H9 (cell line): ENCODE results near the gene MYO10. TPM values are rescaled to one million over a fixed set of nuclear protein-coding genes. Genes with fewer than 3 reads are reported as not detected.

ENCODE experiments used
- DNase-seq: peaks from one replicate; pipeline ENCODE4 v3.0.0-alpha.2; 2017
- H2AFZ ChIP-seq: one replicate; pipeline ENCODE4 v1.6.1; 2013; ENCODE audit warnings: mild to moderate bottlenecking, low read length, control low read depth, moderate library complexity
- H2AK5ac ChIP-seq: 2 replicates; pipeline ENCODE4 v1.6.1; 2013; ENCODE audit warnings: low read length, control low read depth, mixed read lengths; ENCODE audit not compliant: insufficient read length
- H2BK120ac ChIP-seq: one replicate; pipeline ENCODE4 v1.6.1; 2013; ENCODE audit warnings: low read depth, mild to moderate bottlenecking, low read length, control low read depth, inconsistent platforms; ENCODE audit not compliant: poor library complexity, severe bottlenecking
- H2BK12ac ChIP-seq: 2 replicates; pipeline ENCODE4 v1.6.1; 2013; ENCODE audit warnings: low read length, control low read depth, mixed read lengths, low read depth; ENCODE audit not compliant: insufficient read length
- H2BK15ac ChIP-seq: 2 replicates; pipeline ENCODE4 v1.6.1; 2013; ENCODE audit warnings: low read depth, low read length, control low read depth
- H2BK20ac ChIP-seq: one replicate; pipeline ENCODE4 v1.6.1; 2013; ENCODE audit warnings: low read depth, mild to moderate bottlenecking, low read length, control low read depth, inconsistent platforms; ENCODE audit not compliant: poor library complexity, severe bottlenecking
- H2BK5ac ChIP-seq: 2 replicates; pipeline ENCODE4 v1.6.1; 2013; ENCODE audit warnings: low read length, control low read depth, mixed read lengths; ENCODE audit not compliant: insufficient read length
- H3K14ac ChIP-seq: 2 replicates; pipeline ENCODE4 v1.6.1; 2013; ENCODE audit warnings: low read length, control low read depth; ENCODE audit not compliant: insufficient read depth
- H3K18ac ChIP-seq: 2 replicates; pipeline ENCODE4 v1.6.1; 2013; ENCODE audit warnings: low read depth, mild to moderate bottlenecking, mixed read lengths, low read length, control low read depth; ENCODE audit not compliant: insufficient read length
- H3K23ac ChIP-seq: 2 replicates; pipeline ENCODE4 v1.6.1; 2013; ENCODE audit warnings: low read length, control low read depth, mixed read lengths, low read depth; ENCODE audit not compliant: insufficient read length
- H3K23me2 ChIP-seq: 2 replicates; pipeline ENCODE4 v1.6.1; 2013; ENCODE audit warnings: low read depth, mild to moderate bottlenecking, mixed read lengths, low read length, control low read depth; ENCODE audit not compliant: insufficient read length, poor library complexity, severe bottlenecking
- H3K27ac ChIP-seq: 2 replicates; pipeline ENCODE4 v1.5.1; 2013; ENCODE audit warnings: low read length, control low read depth, mixed read lengths, low read depth; ENCODE audit not compliant: insufficient read length
- H3K27me3 ChIP-seq: 2 replicates; pipeline ENCODE4 v1.6.1; 2013; ENCODE audit warnings: low read length, control low read depth, inconsistent platforms; ENCODE audit not compliant: insufficient read depth
- H3K4ac ChIP-seq: 2 replicates; pipeline ENCODE4 v1.6.1; 2013; ENCODE audit warnings: low read depth, mild to moderate bottlenecking, control low read depth, inconsistent platforms, low read length, moderate library complexity
- H3K4me1 ChIP-seq: 2 replicates; pipeline ENCODE4 v1.6.1; 2013; ENCODE audit warnings: low read length, control low read depth, inconsistent platforms; ENCODE audit not compliant: insufficient read depth
- H3K4me2 ChIP-seq: 2 replicates; pipeline ENCODE4 v1.6.1; 2013; ENCODE audit warnings: low read length, control low read depth, mixed read lengths; ENCODE audit not compliant: insufficient read length, insufficient read depth
- H3K56ac ChIP-seq: 2 replicates; pipeline ENCODE4 v1.6.1; 2013; ENCODE audit warnings: low read depth, mild to moderate bottlenecking, mixed read lengths, low read length, control low read depth; ENCODE audit not compliant: insufficient read length
- H3K79me1 ChIP-seq: 2 replicates; pipeline ENCODE4 v1.6.1; 2013; ENCODE audit warnings: low read depth, mild to moderate bottlenecking, moderate library complexity, low read length, control low read depth, inconsistent platforms; ENCODE audit not compliant: insufficient read depth, poor library complexity, severe bottlenecking
- H3K79me2 ChIP-seq: 2 replicates; pipeline ENCODE4 v1.6.1; 2013; ENCODE audit warnings: low read length, control low read depth, inconsistent platforms; ENCODE audit not compliant: insufficient read depth
- H3K9ac ChIP-seq: 2 replicates; pipeline ENCODE4 v1.6.1; 2013; ENCODE audit warnings: low read length, control low read depth, mixed read lengths; ENCODE audit not compliant: insufficient read length; ENCODE audit errors: extremely low read depth
- H3K9me3 ChIP-seq: one replicate; pipeline ENCODE4 v1.6.1; 2013; ENCODE audit warnings: low read depth, low read length, inconsistent platforms; ENCODE audit not compliant: control insufficient read depth
- H3T11ph ChIP-seq: one replicate; pipeline ENCODE4 v1.6.1; 2013; ENCODE audit warnings: mild to moderate bottlenecking, low read length, control low read depth, inconsistent platforms
- H4K20me1 ChIP-seq: one replicate; pipeline ENCODE4 v1.6.1; 2013; ENCODE audit not compliant: control insufficient read depth, insufficient read length, insufficient read depth
- H4K5ac ChIP-seq: 2 replicates; pipeline ENCODE4 v1.6.1; 2013; ENCODE audit warnings: low read depth, mild to moderate bottlenecking, mixed read lengths, low read length, control low read depth; ENCODE audit not compliant: insufficient read length
- H4K8ac ChIP-seq: replicated peaks from 2 replicates; pipeline ENCODE4 v1.6.1; 2013; ENCODE audit warnings: low read length, control low read depth, mixed read lengths, low read depth; ENCODE audit not compliant: insufficient read length
- H4K91ac ChIP-seq: 2 replicates; pipeline ENCODE4 v1.6.1; 2013; ENCODE audit warnings: low read depth, mild to moderate bottlenecking, moderate library complexity, mixed read lengths, low read length, control low read depth; ENCODE audit not compliant: insufficient read length
- H3K27ac Mint-ChIP-seq, 3 experiments: 2 replicates in 2 of 3; 3 replicates in 1 of 3; pipeline ENCODE4 v1.8.0; 2020 to 2021; ENCODE audit warnings: mixed read lengths in 3 of 3, mild to moderate bottlenecking in 1 of 3, moderate library complexity in 1 of 3
- H3K27me3 Mint-ChIP-seq: 2 replicates; pipeline ENCODE4 v1.8.0; 2021; ENCODE audit warnings: low read depth, mild to moderate bottlenecking, moderate library complexity, mixed read lengths
- H3K36me3 Mint-ChIP-seq, 3 experiments: 2 replicates in 2 of 3; 3 replicates in 1 of 3; pipeline ENCODE4 v1.8.0; 2020 to 2021; ENCODE audit warnings: low read depth in 3 of 3, mixed read lengths in 3 of 3; ENCODE audit not compliant: insufficient read depth in 1 of 3
- H3K4me1 Mint-ChIP-seq, 2 experiments: 2 replicates each; pipeline ENCODE4 v1.8.0; 2020; ENCODE audit warnings: mixed read lengths in 2 of 2
- H3K4me3 Mint-ChIP-seq, 2 experiments: 2 replicates in 1 of 2; 3 replicates in 1 of 2; pipeline ENCODE4 v1.8.0; 2020 to 2021; ENCODE audit warnings: mild to moderate bottlenecking in 2 of 2, mixed read lengths in 2 of 2, moderate library complexity in 1 of 2
- H3K9me3 Mint-ChIP-seq, 2 experiments: 2 replicates in 1 of 2; 3 replicates in 1 of 2; pipeline ENCODE4 v1.8.0; 2020; ENCODE audit warnings: mild to moderate bottlenecking in 2 of 2, mixed read lengths in 2 of 2, moderate library complexity in 1 of 2
- CTCF ChIP-seq: fragments of 200-600 bp; sonication (generic); conservative IDR thresholded peaks from 3 replicates; pipeline ENCODE4 v1.8.0; 2021; ENCODE audit warnings: antibody characterized with exemption, mild to moderate bottlenecking
- WGBS: extraction: QIAGEN DNeasy Blood & Tissue Kit; methylation state at CpG from one replicate; pipeline ENCODE4 v1.1.7; 2013; ENCODE audit warnings: missing lambda C conversion rate, low lambda C conversion rate, mixed read lengths; ENCODE audit not compliant: insufficient read length; ENCODE audit errors: extremely low coverage; 5-methylcytosine and 5-hydroxymethylcytosine counted together
- total RNA-seq: library from RNA; stranded (reverse); gene quantifications from 2 replicates; pipeline ENCODE4 v1.2.1, GENCODE V29; 2021

MYO10 gene
- total RNA-seq, 1 experiment from 2014 or later = 127 TPM

- Histone ChIP-seq H3K4me1 (peaks cover 3% of the 10 kb centered on the region; the same call in 1 of the 2 replicates), H4K8ac (no peak overlapping the region), H2AFZ (no peak overlapping the region), H3K9ac (no peak overlapping the region), H4K91ac (no peak overlapping the region), H3K4me2 (no peak overlapping the region), H2BK20ac (no peak overlapping the region), H2AK5ac (no peak overlapping the region), H3K27ac (no peak overlapping the region), H4K20me1 (no peaks in the 10 kb centered on the region), H3K4ac (no peak overlapping the region), H3K9me3 (no peaks in the 10 kb centered on the region), H3K18ac (no peak overlapping the region), H3K23ac (no peak overlapping the region), H2BK15ac (no peak overlapping the region), H4K5ac (no peak overlapping the region), H3K79me1 (no peaks in the 10 kb centered on the region), H2BK5ac (no peak overlapping the region), H3T11ph (no peak overlapping the region), H3K56ac (no peak overlapping the region), H2BK120ac (no peak overlapping the region), H3K27me3 (no peaks in the 10 kb centered on the region), H3K14ac (no peak overlapping the region), H3K23me2 (no peaks in the 10 kb centered on the region), H3K79me2 (peaks cover 3% of the 10 kb centered on the region), H2BK12ac (no peak overlapping the region)
- WGBS = no CpG with 5 or more reads among the region's 8 CpGs
- no peak for TF ChIP-seq CTCF
- Mint-ChIP-seq H3K36me3 (peaks cover 0 to 12% (median 1%) of the 10 kb centered on the region in 3 experiments; a peak in 4 of 7 replicates), H3K27me3 (no peaks in the 10 kb centered on the region), H3K4me3 (no peak overlapping the region), H3K27ac (no peak overlapping the region; a peak in 1 of 7 replicates), H3K4me1 (peaks cover 46 to 58% of the 10 kb centered on the region in 2 experiments), H3K9me3 (no peaks in the 10 kb centered on the region)
- DNase-seq = no peak
Observed at GRCh38 chr5:16886793-16887345, 49.2 kb downstream of the MYO10 start.
